GM21526 (cell line): Measurements from ENCODE around the gene SHMT1.
"Not testable (repeated sequence)": the region's sequence is repeated elsewhere in the genome, so short reads cannot be mapped to it uniquely, and the experiment has no call there.

Experiments used
- ATAC-seq: cut with Tn5 transposase; IDR thresholded peaks from one replicate; pipeline ENCODE4 v1.9.1; 2021; ENCODE audit warnings: moderate library complexity; ENCODE audit not compliant: unreplicated experiment, low FRiP score

Gene SHMT1

GRCh38 chr17:18303206-18303605 is 60.1 kb downstream of the SHMT1 start:
- not testable (repeated sequence) for ATAC-seq

- no peak for ATAC-seq
These were observed 62.4 kb downstream of the SHMT1 start for GRCh38 chr17:18300725-18301480.

- ATAC-seq: not testable (repeated sequence)
These were observed 65.3 kb downstream of the SHMT1 start for GRCh38 chr17:18298061-18298460.

- ATAC-seq: no peak
These were observed 71.4 kb downstream of the SHMT1 start for GRCh38 chr17:18291718-18292540.

- ATAC-seq: no peak
These were observed 78.1 kb downstream of the SHMT1 start for GRCh38 chr17:18285296-18285695.

GRCh38 chr17:18281788-18282187 is 81.6 kb downstream of the SHMT1 start:
- no peak for ATAC-seq

- no peak for ATAC-seq
These were observed 82.5 kb downstream of the SHMT1 start for GRCh38 chr17:18280766-18281371.

- ATAC-seq: no peak
These were observed 83.1 kb downstream of the SHMT1 start for GRCh38 chr17:18280249-18280648.

- ATAC-seq: no peak
These were observed 84.5 kb downstream of the SHMT1 start for GRCh38 chr17:18278867-18279266.
